Vagina (tissue), 2 donors: ENCODE results near the gene KRT81. TPM values are rescaled to one million over a fixed set of nuclear protein-coding genes. Genes with fewer than 3 reads are reported as not detected.

ENCODE experiments used
- DNase-seq, 2 donors: peaks; one replicate each; pipeline ENCODE4 v3.0.0-alpha.2; 2017; ENCODE audit errors: extremely low spot score in 2 of 2
- H3K27ac ChIP-seq: fragments of 200-600 bp; sonication (generic); one replicate; pipeline ENCODE4 v1.5.1; 2019
- H3K27me3 ChIP-seq: fragments of 200-600 bp; sonication (generic); one replicate; pipeline ENCODE4 v1.5.1; 2019
- H3K36me3 ChIP-seq, 2 donors: fragments of 200-600 bp; sonication (generic); one replicate each; pipeline ENCODE4 v1.5.1; 2017 to 2019
- H3K4me1 ChIP-seq: fragments of 200-600 bp; sonication (generic); one replicate; pipeline ENCODE4 v1.5.1; 2019
- H3K4me3 ChIP-seq, 2 donors: fragments of 200-600 bp; sonication (generic); 1 replicate in 1 of 2; 2 replicates in 1 of 2; pipeline ENCODE4 v1.5.1; 2016 to 2019
- H3K9me3 ChIP-seq: fragments of 200-600 bp; sonication (generic); one replicate; pipeline ENCODE4 v1.5.1; 2019
- CTCF ChIP-seq, 3 experiments: fragments of 450-650 bp in 2 of 3; fragments of 200-600 bp in 1 of 3; sonication (generic) in 1 of 3; IDR thresholded peaks; one replicate each; pipeline ENCODE4 v1.5.1; 2017 to 2019; ENCODE audit warnings: antibody characterized with exemption in 3 of 3, mild to moderate bottlenecking in 2 of 3, moderate library complexity in 2 of 3
- POLR2A ChIP-seq, 2 donors: fragments of 450-650 bp; IDR thresholded peaks; one replicate each; pipeline ENCODE4 v1.6.1; 2017; ENCODE audit warnings: antibody characterized with exemption in 2 of 2, mild to moderate bottlenecking in 2 of 2, moderate library complexity in 2 of 2
- POLR2AphosphoS5 ChIP-seq, 2 donors: sonication (generic); formaldehyde crosslinking; IDR thresholded peaks; one replicate each; pipeline ENCODE4 v1.9.0; 2017; ENCODE audit warnings: antibody characterized with exemption in 2 of 2, mild to moderate bottlenecking in 2 of 2, low read depth in 1 of 2; ENCODE audit not compliant: insufficient read depth in 1 of 2
- intact Hi-C: fragments of 100-400 bp; cut with DNase I; formaldehyde crosslinking; loops from one replicate; pipeline ENCODE4 v1.15.1; 2023
- total RNA-seq: library from RNA; depleted of rRNA; stranded (reverse); fragments of >200 nt; gene quantifications from one replicate; pipeline ENCODE4 v1.2.3, GENCODE V29; 2016

The KRT81 gene
- total RNA-seq, 1 donor from 2014 or later = not detected

DNA sequence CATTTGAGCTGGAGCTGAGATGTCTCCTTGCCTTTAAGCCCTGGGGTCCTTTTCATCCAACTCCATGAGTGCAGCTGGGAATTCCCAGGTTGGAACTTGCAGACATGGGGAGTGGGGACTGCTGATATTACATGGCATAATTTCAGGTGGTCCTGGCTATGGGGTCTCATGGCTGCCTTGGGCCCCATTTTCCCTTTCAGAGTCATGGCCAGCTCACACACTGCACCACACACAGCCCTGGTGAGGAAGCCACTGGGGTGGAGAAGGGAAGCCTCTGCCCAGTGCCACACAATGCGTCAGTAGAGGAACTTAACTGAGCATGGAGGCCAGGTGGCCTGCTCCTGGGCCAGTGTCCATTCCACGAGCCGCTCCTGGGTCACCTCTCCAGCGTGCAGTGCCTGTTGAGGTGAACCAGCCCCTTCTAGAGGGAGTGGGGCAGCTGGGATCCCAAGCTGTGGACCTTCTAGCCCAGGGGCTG, 34.2 kb downstream of the KRT81 start:
- Histone ChIP-seq H3K9me3 (no peaks in the 10 kb centered on the region), H3K4me1 (peaks cover 10% of the 10 kb centered on the region), H3K36me3 (no peaks in the 10 kb centered on the region), H3K4me3 (no peak overlapping the region), H3K27me3 (no peaks in the 10 kb centered on the region), H3K27ac (no peak overlapping the region)
- DNase-seq = no peak
- intact Hi-C loops = no loop called here
- TF ChIP-seq POLR2A (IDR thresholded peaks at IDR 0.05) (no peak), POLR2AphosphoS5 (IDR thresholded peaks at IDR 0.05; ENCODE audit: insufficient read depth in 1 of 2, low read depth in 1 of 2) (no peak), CTCF (IDR thresholded peaks at IDR 0.05) (no peak)

DNA sequence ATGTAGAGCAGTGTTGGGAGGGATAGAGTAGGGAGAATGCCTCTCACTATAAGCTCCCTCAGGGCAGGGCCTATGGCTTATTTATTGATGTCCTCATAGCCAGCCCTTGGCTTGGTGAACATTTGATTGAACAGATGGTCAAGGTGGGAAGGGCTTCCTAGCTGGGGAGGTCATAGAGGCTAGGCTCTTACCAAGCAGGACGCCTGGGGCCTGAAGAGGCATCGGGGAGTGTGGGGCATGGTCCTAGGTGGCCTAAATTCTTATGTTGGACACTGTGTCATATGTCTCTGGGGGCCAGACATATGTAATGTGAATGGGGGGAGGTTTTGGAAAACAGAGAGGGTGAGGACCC, 34.8 kb downstream of the KRT81 start:
- Histone ChIP-seq H3K27me3 (no peaks in the 10 kb centered on the region), H3K4me1 (peaks cover 10% of the 10 kb centered on the region), H3K27ac (no peak overlapping the region), H3K4me3 (no peak overlapping the region), H3K9me3 (no peaks in the 10 kb centered on the region), H3K36me3 (no peaks in the 10 kb centered on the region)
- TF ChIP-seq POLR2AphosphoS5 (IDR thresholded peaks at IDR 0.05; ENCODE audit: insufficient read depth in 1 of 2, low read depth in 1 of 2) (no peak), CTCF (IDR thresholded peaks at IDR 0.05) (no peak), POLR2A (IDR thresholded peaks at IDR 0.05) (no peak)
- no peak for DNase-seq
- intact Hi-C loops = no loop called here

- DNase-seq = no peak
- Histone ChIP-seq H3K27me3 (no peaks in the 10 kb centered on the region), H3K4me1 (peaks cover 10% of the 10 kb centered on the region), H3K4me3 (no peak overlapping the region), H3K9me3 (no peaks in the 10 kb centered on the region), H3K36me3 (no peaks in the 10 kb centered on the region), H3K27ac (no peak overlapping the region)
- intact Hi-C loops = no loop called here
- no peak for TF ChIP-seq CTCF (IDR thresholded peaks at IDR 0.05)
- no peak for TF ChIP-seq POLR2A (IDR thresholded peaks at IDR 0.05)
- TF ChIP-seq POLR2AphosphoS5 (IDR thresholded peaks at IDR 0.05; ENCODE audit: insufficient read depth in 1 of 2, low read depth in 1 of 2) = no peak
These were observed 35.3 kb downstream of the KRT81 start for GRCh38 chr12:52255926-52256583.

GRCh38 chr12:52254965-52255751, 36.2 kb downstream of the KRT81 start:
- Histone ChIP-seq H3K36me3 (no peaks in the 10 kb centered on the region), H3K27ac (no peak overlapping the region), H3K4me3 (no peak overlapping the region), H3K4me1 (peaks cover 10% of the 10 kb centered on the region), H3K27me3 (no peaks in the 10 kb centered on the region), H3K9me3 (no peaks in the 10 kb centered on the region)
- no peak for DNase-seq
- TF ChIP-seq POLR2A (IDR thresholded peaks at IDR 0.05) (no peak), POLR2AphosphoS5 (IDR thresholded peaks at IDR 0.05; ENCODE audit: insufficient read depth in 1 of 2, low read depth in 1 of 2) (no peak), CTCF (IDR thresholded peaks at IDR 0.05) (no peak)
- intact Hi-C loops = no loop called here
